HepG2 (cell line): ENCODE measurements around the gene FOXK2. TPM values are rescaled to one million over a fixed set of nuclear protein-coding genes. Genes with fewer than 3 reads are reported as not detected.

ENCODE experiments used
- EEA1 ChIP-seq: sonication (generic); formaldehyde crosslinking; IDR thresholded peaks from 2 replicates; pipeline ENCODE4 v1.5.1; 2020; ENCODE audit warnings: mild to moderate bottlenecking, missing genetic modification reagents, borderline replicate concordance
- ELF3 ChIP-seq: IDR thresholded peaks from 2 replicates; pipeline ENCODE4 v1.6.1; 2016; ENCODE audit warnings: missing genetic modification reagents, missing compliant biosample characterization
- EP300 ChIP-seq, 3 experiments: sonication (generic) in 1 of 3; formaldehyde crosslinking in 1 of 3; IDR thresholded peaks; 2 replicates each; pipeline versions ENCODE4 v1.5.1 to v1.6.1; 2011 to 2020; ENCODE audit warnings: low read depth in 2 of 3, low read length in 2 of 3, borderline replicate concordance in 1 of 3, improper control_type of control experiment in 1 of 3, mild to moderate bottlenecking in 1 of 3, missing genetic modification reagents in 1 of 3, moderate library complexity in 1 of 3
- FOSL1 ChIP-seq: sonication (generic); formaldehyde crosslinking; IDR thresholded peaks from 2 replicates; pipeline ENCODE4 v1.9.0; 2021; ENCODE audit warnings: missing genetic modification reagents, borderline replicate concordance
- HDAC6 ChIP-seq: fragments of 200-600 bp; sonication (generic); IDR thresholded peaks from 2 replicates; pipeline ENCODE4 v1.7.0; 2017; ENCODE audit warnings: mild to moderate bottlenecking, antibody characterized with exemption, low read length, low read depth
- KAT7 ChIP-seq: IDR thresholded peaks from 2 replicates; pipeline ENCODE4 v1.6.1; 2018; ENCODE audit warnings: borderline replicate concordance, missing compliant biosample characterization
- MED8 ChIP-seq: sonication (generic); formaldehyde crosslinking; IDR thresholded peaks from 2 replicates; pipeline ENCODE4 v1.8.1; 2023; ENCODE audit warnings: mild to moderate bottlenecking, missing genetic modification reagents; ENCODE audit not compliant: insufficient replicate concordance
- NCOA1 ChIP-seq: sonication (generic); formaldehyde crosslinking; IDR thresholded peaks from 2 replicates; pipeline ENCODE4 v1.9.0; 2021; ENCODE audit warnings: missing genetic modification reagents
- NR2F2 ChIP-seq: IDR thresholded peaks from 2 replicates; pipeline ENCODE4 v1.6.1; 2012; ENCODE audit warnings: low read depth, inconsistent platforms, borderline replicate concordance
- POLR2A ChIP-seq, 2 experiments: IDR thresholded peaks; 2 replicates each; pipeline ENCODE4 v1.6.1; 2011; ENCODE audit warnings: low read depth in 2 of 2, low read length in 2 of 2, mild to moderate bottlenecking in 1 of 2, moderate library complexity in 1 of 2; ENCODE audit not compliant: insufficient read depth in 1 of 2
- SYNCRIP ChIP-seq: fragments of 200-400 bp; formaldehyde crosslinking; IDR thresholded peaks from 2 replicates; pipeline ENCODE4 v1.6.1; 2018; ENCODE audit warnings: mild to moderate bottlenecking, low read depth, low read length; ENCODE audit not compliant: insufficient read depth
- TEAD2 ChIP-seq: sonication (generic); formaldehyde crosslinking; IDR thresholded peaks from 2 replicates; pipeline ENCODE4 v1.9.0; 2021; ENCODE audit warnings: missing genetic modification reagents
- TFE3 ChIP-seq: IDR thresholded peaks from 2 replicates; pipeline ENCODE4 v1.6.1; 2016
- THAP11 ChIP-seq: IDR thresholded peaks from 2 replicates; pipeline ENCODE4 v1.6.1; 2016; ENCODE audit warnings: missing biosample characterization, missing genetic modification reagents
- THAP8 ChIP-seq: sonication (generic); formaldehyde crosslinking; IDR thresholded peaks from 2 replicates; pipeline ENCODE4 v1.5.1; 2020; ENCODE audit warnings: missing genetic modification reagents, mild to moderate bottlenecking, borderline replicate concordance
- ZBTB33 ChIP-seq: sonication (generic); formaldehyde crosslinking; IDR thresholded peaks from 2 replicates; pipeline ENCODE4 v1.4.0; 2020; ENCODE audit warnings: missing genetic modification reagents
- ZEB1 ChIP-seq: IDR thresholded peaks from 2 replicates; pipeline ENCODE4 v1.6.1; 2012; ENCODE audit warnings: mild to moderate bottlenecking, low read depth, inconsistent platforms; ENCODE audit not compliant: insufficient replicate concordance
- ZNF430 ChIP-seq: sonication (generic); formaldehyde crosslinking; IDR thresholded peaks from 2 replicates; pipeline ENCODE4 v1.9.0; 2021; ENCODE audit warnings: mild to moderate bottlenecking, missing genetic modification reagents
- ZNF550 ChIP-seq: sonication (generic); formaldehyde crosslinking; IDR thresholded peaks from 2 replicates; pipeline ENCODE4 v1.4.0; 2020; ENCODE audit warnings: mild to moderate bottlenecking, missing genetic modification reagents, borderline replicate concordance
- ZNF598 ChIP-seq: sonication (generic); formaldehyde crosslinking; IDR thresholded peaks from 2 replicates; pipeline ENCODE4 v1.5.1; 2020; ENCODE audit warnings: mild to moderate bottlenecking, missing genetic modification reagents, borderline replicate concordance
- ZNF788 ChIP-seq: sonication (generic); formaldehyde crosslinking; IDR thresholded peaks from 2 replicates; pipeline ENCODE4 v1.5.0; 2020; ENCODE audit warnings: mild to moderate bottlenecking, missing genetic modification reagents, borderline replicate concordance
- ZNF878 ChIP-seq: sonication (generic); formaldehyde crosslinking; IDR thresholded peaks from 2 replicates; pipeline ENCODE4 v1.8.1; 2023; ENCODE audit warnings: mild to moderate bottlenecking, missing genetic modification reagents, moderate library complexity
- polyA plus RNA-seq, 8 experiments: library from polyadenylated mRNA; depleted of rRNA in 3 of 8; stranded (reverse) in 7 of 8; unstranded in 1 of 8; fragments of >200 nt; fragmentation: Illumina TruSeq in 4 of 8; extraction: Trizol in 4 of 8; gene quantifications; 2 replicates each; pipeline versions ENCODE4 v1.2.1 to v1.2.3, GENCODE V29; 2011 to 2016; ENCODE audit warnings: low read depth in 4 of 8, missing spikeins in 1 of 8, mixed read lengths in 1 of 8; ENCODE audit not compliant: insufficient read depth in 1 of 8
- total RNA-seq, 5 experiments: library from RNA; depleted of rRNA; stranded (reverse); fragments of >200 nt; fragmentation: Illumina TruSeq; extraction: Trizol; gene quantifications; 2 replicates each; pipeline ENCODE4 v1.2.3, GENCODE V29; 2016; ENCODE audit warnings: low read depth in 1 of 5
- TF ChIP-seq, protein P1 (sequence below): sonication (generic); formaldehyde crosslinking; IDR thresholded peaks from 2 replicates; pipeline ENCODE4 v1.8.1; 2023; ENCODE audit warnings: mild to moderate bottlenecking, missing genetic modification reagents
- TF ChIP-seq, protein P2 (sequence below): sonication (generic); formaldehyde crosslinking; IDR thresholded peaks from 2 replicates; pipeline ENCODE4 v1.4.0; 2020; ENCODE audit warnings: missing genetic modification reagents, low read depth, mild to moderate bottlenecking, borderline replicate concordance

FOXK2 gene
- total and polyA plus RNA-seq, 2 of the 13 experiments (the other 11 are each of a cell fraction or from before 2014, with no cell fraction given), result 67.1 to 67.2 TPM

DNA sequence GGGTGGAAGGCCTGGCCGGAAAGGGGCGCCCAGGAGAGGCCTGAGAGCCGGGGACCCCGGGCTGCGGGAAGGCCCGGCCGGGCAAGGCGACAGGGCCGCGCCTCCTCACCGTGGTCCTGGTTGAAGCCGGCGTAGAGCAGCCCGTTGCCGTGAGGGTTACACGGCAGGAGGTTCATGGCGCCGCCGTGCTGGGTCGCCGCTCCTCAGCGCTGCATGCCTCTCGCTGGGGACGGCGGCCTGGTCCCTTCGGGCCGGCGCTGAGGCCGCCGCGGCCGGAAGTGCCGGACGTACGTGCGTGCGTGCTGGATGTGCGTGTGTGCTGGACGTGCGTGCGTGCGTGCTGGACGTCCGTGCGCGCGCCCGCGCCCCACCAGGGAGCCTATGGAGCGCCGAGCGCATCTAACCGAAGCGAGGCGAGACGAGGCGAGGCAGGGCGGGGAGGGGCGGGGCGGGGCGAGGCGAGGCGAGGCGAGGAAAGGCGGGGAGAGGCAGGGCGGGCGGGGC, 128.7 kb downstream of the FOXK2 start, which contains the start of gene WDR45B (continued):
- peak; percentile 71 for TF ChIP-seq TFE3 (CRISPR knock-in tag)
- TF ChIP-seq NCOA1 (CRISPR knock-in tag), result no peak
- peak; percentile 95; the same call in 1 of the 2 replicates for TF ChIP-seq EEA1 (CRISPR knock-in tag)
- TF ChIP-seq ZNF598 (CRISPR knock-in tag), result no peak
- peak; percentile 95 for TF ChIP-seq ZNF788 (CRISPR knock-in tag)
- TF ChIP-seq ELF3 (CRISPR knock-in tag), result peak; percentile 73; the same call in 1 of the 2 replicates
- peak; percentile 66; the same call in 1 of the 2 replicates for TF ChIP-seq TEAD2
- TF ChIP-seq ZNF878 (CRISPR knock-in tag), result no peak
- TF ChIP-seq EP300 (IDR thresholded peaks at IDR 0.05; ENCODE audit: low read depth in 2 of 2, low read length in 2 of 2), result 0 out of 4 replicates have a peak, but pooled peaks of 1 of the 2 experiments have one; percentile 10
- TF ChIP-seq EP300 (CRISPR knock-in tag; IDR thresholded peaks at IDR 0.05; ENCODE audit: borderline replicate concordance), result peak; percentile 63
- no peak for TF ChIP-seq SYNCRIP
- TF ChIP-seq, protein P1, sequence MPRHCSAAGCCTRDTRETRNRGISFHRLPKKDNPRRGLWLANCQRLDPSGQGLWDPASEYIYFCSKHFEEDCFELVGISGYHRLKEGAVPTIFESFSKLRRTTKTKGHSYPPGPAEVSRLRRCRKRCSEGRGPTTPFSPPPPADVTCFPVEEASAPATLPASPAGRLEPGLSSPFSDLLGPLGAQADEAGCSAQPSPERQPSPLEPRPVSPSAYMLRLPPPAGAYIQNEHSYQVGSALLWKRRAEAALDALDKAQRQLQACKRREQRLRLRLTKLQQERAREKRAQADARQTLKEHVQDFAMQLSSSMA (CRISPR knock-in tag), result peak; percentile 66; the same call in 1 of the 2 replicates
- peak; percentile 51; the same call in 1 of the 2 replicates for TF ChIP-seq ZBTB33 (CRISPR knock-in tag)
- TF ChIP-seq NR2F2, result no peak
- peak; percentile 86; the same call in 1 of the 2 replicates for TF ChIP-seq KAT7 (CRISPR knock-in tag)
- TF ChIP-seq FOSL1 (CRISPR knock-in tag), result no peak
- no peak for TF ChIP-seq ZEB1
- TF ChIP-seq, protein P2, sequence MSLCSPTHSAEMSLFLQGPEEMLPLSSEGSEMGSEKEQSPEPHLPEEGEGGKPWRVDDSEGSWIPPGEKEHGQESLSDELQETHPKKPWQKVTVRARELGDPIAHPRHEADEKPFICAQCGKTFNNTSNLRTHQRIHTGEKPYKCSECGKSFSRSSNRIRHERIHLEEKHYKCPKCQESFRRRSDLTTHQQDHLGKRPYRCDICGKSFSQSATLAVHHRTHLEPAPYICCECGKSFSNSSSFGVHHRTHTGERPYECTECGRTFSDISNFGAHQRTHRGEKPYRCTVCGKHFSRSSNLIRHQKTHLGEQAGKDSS (CRISPR knock-in tag), result peak; percentile 83; the same call in 1 of the 2 replicates
- TF ChIP-seq ZNF550 (CRISPR knock-in tag), result no peak
- no peak for TF ChIP-seq THAP8
- peak; percentile 65 for TF ChIP-seq MED8 (CRISPR knock-in tag)
- TF ChIP-seq POLR2A (IDR thresholded peaks at IDR 0.05; ENCODE audit: insufficient read depth in 1 of 2, low read depth in 2 of 2, low read length in 2 of 2), result peak; percentile 96 to 97
- TF ChIP-seq HDAC6, result no peak
- peak; percentile 93 for TF ChIP-seq THAP11 (CRISPR knock-in tag)
- TF ChIP-seq ZNF430, result peak; percentile 21; the same call in 1 of the 2 replicates
